ENCODE measurements around the gene ENOSF1. TPM values are rescaled to one million over a fixed set of nuclear protein-coding genes. Genes with fewer than 3 reads are reported as not detected.
A peak's percentile ranks its signal among the peaks of the same experiment; 100 is the strongest.

The ENOSF1 gene
- total RNA-seq, 1 donor from 2014 or later, result 16.7 TPM

DNA sequence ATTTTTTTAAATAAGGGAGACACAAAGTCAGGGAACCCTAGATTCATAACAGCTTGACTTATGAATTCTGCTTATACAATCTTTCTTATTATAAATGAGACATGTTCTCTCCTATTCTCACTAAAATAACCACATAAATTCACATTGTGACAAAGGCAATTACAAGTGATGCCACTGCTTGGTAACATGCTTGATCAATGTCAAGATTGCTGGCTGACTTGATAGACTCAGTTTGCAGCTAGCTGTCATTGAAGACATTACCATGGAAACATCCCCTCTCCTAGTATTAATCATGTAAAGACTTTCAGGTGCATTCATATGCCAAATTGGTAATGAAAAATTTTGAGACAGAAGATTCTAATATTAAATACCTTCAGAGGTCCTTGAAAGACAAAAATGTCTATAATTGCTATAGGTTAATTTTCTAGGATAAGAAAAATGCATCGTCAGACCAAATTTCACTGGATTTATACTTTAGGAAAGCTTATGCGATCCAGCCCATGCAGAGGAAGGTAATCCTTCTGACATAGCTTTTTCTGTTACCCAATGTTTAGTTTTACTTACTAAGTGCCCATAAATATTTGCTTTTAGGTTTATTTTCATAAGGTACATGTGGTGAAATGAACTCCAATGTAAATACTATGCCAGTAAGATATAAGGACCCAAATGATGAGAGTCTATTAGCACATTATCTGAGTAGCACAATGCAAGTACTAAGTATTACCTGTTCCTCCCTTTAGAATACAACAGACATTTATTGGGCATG, 32.6 kb upstream of the ENOSF1 start:
- H3K27ac Mint-ChIP-seq (ENCODE audit: unreplicated experiment), result no peak overlapping the region
- no peak overlapping the region for H3K4me3 Mint-ChIP-seq (ENCODE audit: unreplicated experiment)
- no peak for TF ChIP-seq CTCF (IDR thresholded peaks at IDR 0.05)
- H3K36me3 Mint-ChIP-seq (ENCODE audit: low read depth), result peaks cover 6% of the 10 kb centered on the region
- H3K4me1 Mint-ChIP-seq (ENCODE audit: low read depth), result peaks cover 4% of the 10 kb centered on the region
- DNase-seq (ENCODE audit: low spot score), result no peak
- H3K27me3 Mint-ChIP-seq (ENCODE audit: low read depth), result no peaks in the 10 kb centered on the region
- H3K9me3 Mint-ChIP-seq (ENCODE audit: low read depth), result no peaks in the 10 kb centered on the region

DNA sequence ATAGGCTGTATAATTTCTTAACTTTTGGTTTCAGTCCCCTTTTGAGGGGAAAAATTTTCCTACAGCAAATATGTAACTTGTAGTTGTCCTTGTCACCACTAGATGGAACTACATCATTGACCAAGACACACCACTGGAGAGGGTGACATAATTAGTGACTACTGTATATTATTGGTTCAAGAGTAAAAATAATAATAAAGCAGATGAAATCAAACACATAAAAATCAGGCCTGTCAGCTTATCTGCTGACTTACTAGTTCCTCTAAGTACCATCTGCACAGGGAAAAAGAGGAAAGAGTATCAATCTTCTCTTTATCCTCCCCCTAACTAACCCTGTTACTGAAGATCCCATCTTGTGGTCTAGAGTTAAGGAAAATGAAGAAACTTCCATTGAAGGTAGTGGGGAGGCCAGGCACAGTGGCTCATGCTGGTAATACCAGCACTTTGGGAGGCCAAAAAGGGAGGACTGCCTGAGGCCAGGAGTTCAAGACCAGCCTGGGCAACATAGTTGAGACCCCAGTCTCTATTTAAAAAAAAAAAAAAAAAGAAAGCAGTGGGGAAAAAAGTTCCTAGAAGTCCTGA, 29.6 kb upstream of the ENOSF1 start:
- Mint-ChIP-seq H3K4me1 (ENCODE audit: low read depth) (peaks cover 8% of the 10 kb centered on the region), H3K9me3 (ENCODE audit: low read depth) (no peaks in the 10 kb centered on the region), H3K27ac (ENCODE audit: unreplicated experiment) (no peak overlapping the region), H3K36me3 (ENCODE audit: low read depth) (peaks cover 5% of the 10 kb centered on the region), H3K4me3 (ENCODE audit: unreplicated experiment) (no peak overlapping the region), H3K27me3 (ENCODE audit: low read depth) (no peaks in the 10 kb centered on the region)
- peak; percentile 91 for TF ChIP-seq CTCF (IDR thresholded peaks at IDR 0.05)
- DNase-seq (ENCODE audit: low spot score), result no peak

DNA sequence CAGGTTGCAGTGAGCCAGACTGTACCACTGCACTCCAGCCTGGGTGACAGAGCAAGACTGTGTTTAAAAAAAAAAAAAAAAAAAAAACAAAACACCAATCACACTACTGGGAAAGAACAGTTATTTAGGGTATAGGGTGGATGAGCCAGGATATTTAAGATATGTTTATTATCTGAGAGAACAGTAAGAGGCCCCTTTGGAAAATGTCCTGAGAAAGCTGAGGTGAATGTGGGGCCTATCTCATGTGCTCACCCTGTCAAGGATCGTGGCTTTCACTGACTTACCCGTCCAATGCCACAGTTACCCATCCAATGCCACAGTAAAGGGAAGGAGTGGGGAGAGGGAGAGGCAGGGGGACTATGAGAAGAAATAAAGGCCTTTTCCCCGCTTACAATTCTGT, 19.9 kb upstream of the ENOSF1 start:
- H3K27ac Mint-ChIP-seq (ENCODE audit: unreplicated experiment), result no peak overlapping the region
- no peak for TF ChIP-seq CTCF (IDR thresholded peaks at IDR 0.05)
- H3K4me1 Mint-ChIP-seq (ENCODE audit: low read depth), result no peaks in the 10 kb centered on the region
- no peak for DNase-seq (ENCODE audit: low spot score)
- peaks cover 29% of the 10 kb centered on the region for H3K36me3 Mint-ChIP-seq (ENCODE audit: low read depth)
- H3K4me3 Mint-ChIP-seq (ENCODE audit: unreplicated experiment), result no peak overlapping the region
- H3K9me3 Mint-ChIP-seq (ENCODE audit: low read depth), result no peaks in the 10 kb centered on the region
- H3K27me3 Mint-ChIP-seq (ENCODE audit: low read depth), result no peaks in the 10 kb centered on the region

- TF ChIP-seq CTCF (IDR thresholded peaks at IDR 0.05), result no peak
- Mint-ChIP-seq H3K4me3 (ENCODE audit: unreplicated experiment) (no peak overlapping the region), H3K9me3 (ENCODE audit: low read depth) (no peaks in the 10 kb centered on the region), H3K27ac (ENCODE audit: unreplicated experiment) (no peak overlapping the region), H3K4me1 (ENCODE audit: low read depth) (no peaks in the 10 kb centered on the region), H3K27me3 (ENCODE audit: low read depth) (no peaks in the 10 kb centered on the region), H3K36me3 (ENCODE audit: low read depth) (peaks cover 29% of the 10 kb centered on the region)
- DNase-seq (ENCODE audit: low spot score), result no peak
Observed at GRCh38 chr18:731185-731584, 18.8 kb upstream of the ENOSF1 start.

- TF ChIP-seq CTCF (IDR thresholded peaks at IDR 0.05), result no peak
- Mint-ChIP-seq H3K9me3 (ENCODE audit: low read depth) (no peaks in the 10 kb centered on the region), H3K36me3 (ENCODE audit: low read depth) (peaks cover 27% of the 10 kb centered on the region), H3K27me3 (ENCODE audit: low read depth) (no peaks in the 10 kb centered on the region), H3K4me1 (ENCODE audit: low read depth) (no peaks in the 10 kb centered on the region), H3K4me3 (ENCODE audit: unreplicated experiment) (no peak overlapping the region), H3K27ac (ENCODE audit: unreplicated experiment) (no peak overlapping the region)
- DNase-seq (ENCODE audit: low spot score), result no peak
Observed at GRCh38 chr18:730692-731091, 18.3 kb upstream of the ENOSF1 start.
